ENCODE results near the gene KHDC3L.
"Not testable (repeated sequence)": the region's sequence is repeated elsewhere in the genome, so short reads cannot be mapped to it uniquely, and the experiment has no call there.

Gene KHDC3L

GRCh38 chr6:73391675-73392074 lies 29.2 kb downstream of the KHDC3L start:
- Histone ChIP-seq H3K9me3 (ENCODE audit: insufficient read depth, low read depth, low read length) (no peaks in the 10 kb centered on the region), H3K9me2 (replicated peaks; ENCODE audit: low read depth, low read length) (no peaks in the 10 kb centered on the region), H3K4me3 (ENCODE audit: low read length, poor library complexity, severe bottlenecking) (no peak overlapping the region), H3K4me1 (ENCODE audit: insufficient read depth, low read length, poor library complexity, severe bottlenecking) (no peaks in the 10 kb centered on the region), H2AFZ (ENCODE audit: low read length) (no peak overlapping the region), H3K79me2 (ENCODE audit: insufficient read depth, low read length) (no peaks in the 10 kb centered on the region), H3K9ac (ENCODE audit: low read depth, low read length, poor library complexity, severe bottlenecking) (no peak overlapping the region), H3F3A (ENCODE audit: low read depth) (no peaks in the 10 kb centered on the region), H4K20me1 (ENCODE audit: insufficient read depth, low read length, poor library complexity, severe bottlenecking) (no peaks in the 10 kb centered on the region), H3K27me3 (ENCODE audit: insufficient read depth, low read length, poor library complexity, severe bottlenecking) (no peaks in the 10 kb centered on the region), H3K4me2 (ENCODE audit: low read depth, low read length, poor library complexity, severe bottlenecking) (no peak overlapping the region), H3K36me3 (ENCODE audit: insufficient read depth, low read length) (no peaks in the 10 kb centered on the region)
- TF ChIP-seq EZH2phosphoT487 (IDR thresholded peaks at IDR 0.05; ENCODE audit: borderline replicate concordance) (no peak), CTCF (conservative IDR thresholded peaks at IDR 0.05; ENCODE audit: low read length) (no peak)

- not testable (repeated sequence) for H3K4me3 ChIP-seq (ENCODE audit: low read length, poor library complexity, severe bottlenecking); H3K4me2 ChIP-seq (ENCODE audit: low read depth, low read length, poor library complexity, severe bottlenecking); H3K9me3 ChIP-seq (ENCODE audit: insufficient read depth, low read depth, low read length); H3K9me2 ChIP-seq (replicated peaks; ENCODE audit: low read depth, low read length); H3K9ac ChIP-seq (ENCODE audit: low read depth, low read length, poor library complexity, severe bottlenecking); H3K4me1 ChIP-seq (ENCODE audit: insufficient read depth, low read length, poor library complexity, severe bottlenecking); H3K27me3 ChIP-seq (ENCODE audit: insufficient read depth, low read length, poor library complexity, severe bottlenecking); H3K36me3 ChIP-seq (ENCODE audit: insufficient read depth, low read length); H2AFZ ChIP-seq (ENCODE audit: low read length); H3F3A ChIP-seq (ENCODE audit: low read depth); H4K20me1 ChIP-seq (ENCODE audit: insufficient read depth, low read length, poor library complexity, severe bottlenecking); H3K79me2 ChIP-seq (ENCODE audit: insufficient read depth, low read length)
These were observed 29.7 kb downstream of the KHDC3L start for GRCh38 chr6:73392188-73392587.

- no peak for TF ChIP-seq EZH2phosphoT487 (IDR thresholded peaks at IDR 0.05; ENCODE audit: borderline replicate concordance)
- no peak for TF ChIP-seq CTCF (conservative IDR thresholded peaks at IDR 0.05; ENCODE audit: low read length)
- H3K4me3 ChIP-seq (ENCODE audit: low read length, poor library complexity, severe bottlenecking), result no peak overlapping the region
These were observed 30.8 kb downstream of the KHDC3L start for GRCh38 chr6:73393278-73393677.

GRCh38 chr6:73394577-73395354 lies 32.3 kb downstream of the KHDC3L start, which contains the start of gene DDX43:
TSS of gene DDX43 (plus strand) at chr6:73394828. CDS start at chr6:73394906, 78 bp downstream.
- H3K36me3 ChIP-seq (ENCODE audit: insufficient read depth, low read length), result no peaks in the 10 kb centered on the region
- H3K4me3 ChIP-seq (ENCODE audit: low read length, poor library complexity, severe bottlenecking), result no peak within 1 kb of the TSS
- H4K20me1 ChIP-seq (ENCODE audit: insufficient read depth, low read length, poor library complexity, severe bottlenecking), result no peaks in the 10 kb centered on the region
- no peaks in the 10 kb centered on the region for H3K4me1 ChIP-seq (ENCODE audit: insufficient read depth, low read length, poor library complexity, severe bottlenecking)
- no peaks in the 10 kb centered on the region for H3K9me3 ChIP-seq (ENCODE audit: insufficient read depth, low read depth, low read length)
- H3K79me2 ChIP-seq (ENCODE audit: insufficient read depth, low read length), result no peaks in the 10 kb centered on the region
- H3K9me2 ChIP-seq (replicated peaks; ENCODE audit: low read depth, low read length), result no peaks in the 10 kb centered on the region
- no peaks in the 10 kb centered on the region for H3F3A ChIP-seq (ENCODE audit: low read depth)
- no peak within 1 kb of the TSS for H3K4me2 ChIP-seq (ENCODE audit: low read depth, low read length, poor library complexity, severe bottlenecking)
- H2AFZ ChIP-seq (ENCODE audit: low read length), result no peak within 1 kb of the TSS
- no peaks in the 10 kb centered on the region for H3K27me3 ChIP-seq (ENCODE audit: insufficient read depth, low read length, poor library complexity, severe bottlenecking)
- H3K9ac ChIP-seq (ENCODE audit: low read depth, low read length, poor library complexity, severe bottlenecking), result no peak within 1 kb of the TSS
- no peak for TF ChIP-seq CTCF (conservative IDR thresholded peaks at IDR 0.05; ENCODE audit: low read length)
- TF ChIP-seq EZH2phosphoT487 (IDR thresholded peaks at IDR 0.05; ENCODE audit: borderline replicate concordance), result no peak

More at GRCh38 chr6:73393278-73393677, 30.8 kb downstream of the KHDC3L start:
- Histone ChIP-seq H3F3A (ENCODE audit: low read depth) (no peaks in the 10 kb centered on the region), H3K27me3 (ENCODE audit: insufficient read depth, low read length, poor library complexity, severe bottlenecking) (no peaks in the 10 kb centered on the region), H3K4me1 (ENCODE audit: insufficient read depth, low read length, poor library complexity, severe bottlenecking) (no peaks in the 10 kb centered on the region), H3K9ac (ENCODE audit: low read depth, low read length, poor library complexity, severe bottlenecking) (no peak overlapping the region), H3K36me3 (ENCODE audit: insufficient read depth, low read length) (no peaks in the 10 kb centered on the region), H3K4me2 (ENCODE audit: low read depth, low read length, poor library complexity, severe bottlenecking) (no peak overlapping the region), H3K9me3 (ENCODE audit: insufficient read depth, low read depth, low read length) (no peaks in the 10 kb centered on the region), H4K20me1 (ENCODE audit: insufficient read depth, low read length, poor library complexity, severe bottlenecking) (no peaks in the 10 kb centered on the region), H2AFZ (ENCODE audit: low read length) (no peak overlapping the region), H3K9me2 (replicated peaks; ENCODE audit: low read depth, low read length) (no peaks in the 10 kb centered on the region), H3K79me2 (ENCODE audit: insufficient read depth, low read length) (no peaks in the 10 kb centered on the region)
